SJCRH30 (cell line): ENCODE results near the gene ANXA2R. TPM values are rescaled to one million over a fixed set of nuclear protein-coding genes. Genes with fewer than 3 reads are reported as not detected.

Source experiments
- DNase-seq, 2 experiments: peaks; one replicate each; pipeline ENCODE4 v3.0.0-alpha.2; 2015 to 2020
- H3K27ac ChIP-seq: fragments of 250-450 bp; sonication (Bioruptor Pico); 2 replicates; pipeline ENCODE4 v1.5.1; 2020; ENCODE audit warnings: mild to moderate bottlenecking, moderate library complexity
- H3K27me3 ChIP-seq: fragments of 250-450 bp; sonication (Bioruptor Pico); 2 replicates; pipeline ENCODE4 v1.5.1; 2020; ENCODE audit warnings: mild to moderate bottlenecking, moderate library complexity
- H3K36me3 ChIP-seq: fragments of 250-450 bp; sonication (Bioruptor Pico); 2 replicates; pipeline ENCODE4 v1.5.1; 2020; ENCODE audit warnings: mild to moderate bottlenecking, moderate library complexity
- H3K4me1 ChIP-seq: fragments of 250-450 bp; sonication (Bioruptor Pico); 2 replicates; pipeline ENCODE4 v1.5.1; 2020; ENCODE audit warnings: mild to moderate bottlenecking, moderate library complexity
- H3K4me3 ChIP-seq: fragments of 250-450 bp; sonication (Bioruptor Pico); 2 replicates; pipeline ENCODE4 v1.5.1; 2020; ENCODE audit warnings: mild to moderate bottlenecking, moderate library complexity
- H3K9me3 ChIP-seq: fragments of 250-450 bp; sonication (Bioruptor Pico); replicated peaks from 2 replicates; pipeline ENCODE4 v1.5.1; 2020; ENCODE audit warnings: mild to moderate bottlenecking, moderate library complexity
- total RNA-seq: library from RNA; depleted of rRNA; stranded (reverse); fragments of >200 nt; shearing (Covaris generic); gene quantifications from 2 replicates; pipeline ENCODE4 v1.2.3, GENCODE V29; 2014; rRNA removed

The ANXA2R gene
- total RNA-seq, 1 experiment from 2014 or later: 3.5 TPM

DNA sequence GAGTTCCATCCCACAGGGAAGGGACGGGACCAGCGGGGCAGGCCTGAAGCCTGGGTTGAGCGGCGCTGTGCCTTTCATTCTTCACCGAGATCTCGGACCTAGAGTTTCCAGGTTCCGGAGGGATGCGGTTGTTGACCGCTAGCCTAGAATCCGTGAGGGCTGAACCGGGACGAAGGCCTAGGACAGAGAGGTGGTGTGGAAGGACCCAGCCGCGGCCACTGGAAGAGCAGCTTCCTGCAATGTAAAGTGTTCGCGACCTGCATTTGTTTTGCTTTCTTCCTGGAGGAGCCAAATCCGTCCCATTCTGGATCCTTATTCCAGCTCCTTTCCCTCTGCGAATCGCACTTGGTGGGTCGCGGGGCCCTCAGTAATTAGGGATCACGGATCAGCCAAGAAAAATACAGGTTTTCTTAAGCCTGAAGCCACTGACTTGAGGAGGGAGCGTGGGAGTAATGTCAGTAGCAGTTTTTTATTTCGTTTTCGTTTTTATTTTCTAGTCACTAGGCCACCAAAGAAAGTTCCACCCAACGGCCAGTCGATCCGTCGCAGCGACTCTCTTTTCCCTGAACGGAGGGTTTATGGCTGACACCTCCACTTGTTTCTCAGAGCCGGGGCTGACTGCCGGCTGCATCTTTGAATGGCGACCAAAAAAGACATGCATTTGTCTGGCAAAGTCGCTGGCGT lies 48.6 kb downstream of the ANXA2R start:
- Histone ChIP-seq H3K4me3 (peak overlapping the region; percentile 50), H3K9me3 (no peaks in the 10 kb centered on the region), H3K36me3 (no peaks in the 10 kb centered on the region), H3K27ac (no peak overlapping the region), H3K27me3 (no peaks in the 10 kb centered on the region), H3K4me1 (no peaks in the 10 kb centered on the region)
- no peak for DNase-seq

DNA sequence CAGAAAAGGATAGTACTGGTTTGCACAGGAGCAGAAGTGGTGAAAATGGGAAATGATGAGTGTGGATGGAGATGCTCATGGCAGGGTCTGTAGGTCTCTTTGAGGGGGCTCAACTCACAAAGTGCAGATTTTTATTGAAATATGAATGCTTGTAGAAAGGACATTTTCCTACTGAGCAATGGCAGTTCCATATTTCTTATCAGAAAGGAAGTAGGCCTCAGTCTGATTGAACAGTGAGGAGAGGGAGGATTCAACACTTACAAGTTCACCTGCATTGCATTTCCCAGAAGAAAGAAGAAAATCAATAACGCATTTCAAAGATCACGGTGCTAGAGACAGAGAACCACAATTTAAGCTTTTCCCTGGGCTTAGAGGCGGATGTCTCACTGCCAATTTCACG lies 49.2 kb downstream of the ANXA2R start:
- no peak for DNase-seq
- H3K9me3 ChIP-seq: no peaks in the 10 kb centered on the region

More for the DNA sequence above, 49.2 kb downstream of the ANXA2R start:
- H3K36me3 ChIP-seq: no peaks in the 10 kb centered on the region
- H3K4me1 ChIP-seq: peaks cover under 1% of the 10 kb centered on the region; the same call in 1 of the 2 replicates
- no peak overlapping the region for H3K27ac ChIP-seq
- no peak overlapping the region for H3K4me3 ChIP-seq
- no peaks in the 10 kb centered on the region for H3K27me3 ChIP-seq

Other genes starting within 250 kb of the ANXA2R start
- 195 and 221 TPM in 2 replicates for gene SELENOP, start 228.4 kb downstream of the ANXA2R start, total RNA-seq
- 67.2 and 80.5 TPM in 2 replicates for gene ZNF131, start 80.6 kb upstream of the ANXA2R start, total RNA-seq
- gene NIM1K, start 151.9 kb upstream of the ANXA2R start, total RNA-seq: 0.04 TPM in 1 of 2 replicates, not detected in the other